ENCODE data around the gene PIBF1. TPM values are rescaled to one million over a fixed set of nuclear protein-coding genes. Genes with fewer than 3 reads are reported as not detected.
"Not testable (repeated sequence)": the region's sequence is repeated elsewhere in the genome, so short reads cannot be mapped to it uniquely, and the experiment has no call there.

PIBF1 gene
- total RNA-seq, 2 experiments from 2014 or later = 30.0 to 32.0 TPM

DNA sequence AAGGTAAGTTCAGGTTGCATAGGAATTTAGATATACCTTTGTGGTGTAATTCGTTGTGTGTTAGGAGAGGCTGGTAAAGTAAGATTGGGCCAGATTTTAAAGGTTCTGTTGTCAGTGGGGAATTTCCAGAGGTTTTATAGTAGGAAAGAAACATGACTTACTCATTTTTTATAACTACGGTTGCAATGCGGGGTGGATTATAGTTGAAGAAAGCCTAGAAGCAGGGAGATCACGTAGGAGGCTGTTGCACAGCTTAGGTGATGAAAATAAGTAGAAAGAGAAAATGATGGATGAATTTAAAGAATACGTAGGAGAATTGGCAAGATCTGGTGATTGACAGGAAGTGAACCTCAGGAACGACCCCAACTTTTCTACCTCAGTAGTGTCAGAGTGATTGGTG, 61.1 kb downstream of the PIBF1 start:
- CTCF ChIA-PET = no interaction called here
- Mint-ChIP-seq H3K4me3 (no peak overlapping the region), H3K4me1 (no peaks in the 10 kb centered on the region), H3K27ac (no peak overlapping the region), H3K36me3 (ENCODE audit: low read depth) (peaks cover 33% of the 10 kb centered on the region), H3K9me3 (peaks cover 3% of the 10 kb centered on the region), H3K27me3 (no peaks in the 10 kb centered on the region)
- POLR2A ChIA-PET = no interaction called here
- no peak for DNase-seq

GRCh38 chr13:72845148-72845547, 63.2 kb downstream of the PIBF1 start:
- H3K4me3 Mint-ChIP-seq, DNase-seq, H3K9me3 Mint-ChIP-seq, H3K27ac Mint-ChIP-seq, POLR2A ChIA-PET, H3K27me3 Mint-ChIP-seq, H3K4me1 Mint-ChIP-seq: not testable (repeated sequence)
- H3K36me3 Mint-ChIP-seq (ENCODE audit: low read depth) = peaks cover 34% of the 10 kb centered on the region
- CTCF ChIA-PET = interaction anchor here (0.6 kb wide), 2 partner anchors 87 to 144 kb away, joined by 3 to 5 read pairs; no protein-coding TSS in a partner anchor

GRCh38 chr13:72849571-72849970, 67.6 kb downstream of the PIBF1 start:
- Mint-ChIP-seq H3K4me1 (peaks cover 2% of the 10 kb centered on the region), H3K27ac (no peak overlapping the region), H3K9me3 (peaks cover 3% of the 10 kb centered on the region), H3K4me3 (no peak overlapping the region), H3K36me3 (ENCODE audit: low read depth) (peaks cover 36% of the 10 kb centered on the region), H3K27me3 (no peaks in the 10 kb centered on the region)
- ChIA-PET POLR2A (no interaction called here), CTCF (no interaction called here)
- no peak for DNase-seq

GRCh38 chr13:72850959-72851677, 69.2 kb downstream of the PIBF1 start:
- no peak overlapping the region for H3K27ac Mint-ChIP-seq
- H3K27me3 Mint-ChIP-seq = no peaks in the 10 kb centered on the region
- peaks cover 25% of the 10 kb centered on the region for H3K36me3 Mint-ChIP-seq (ENCODE audit: low read depth)
- CTCF ChIA-PET = interaction anchor here (0.8 kb wide), 1 partner anchor 13 kb away, joined by 3 read pairs; no protein-coding TSS in a partner anchor
- no peak overlapping the region for H3K4me3 Mint-ChIP-seq
- peaks cover 2% of the 10 kb centered on the region for H3K4me1 Mint-ChIP-seq
- no peak for DNase-seq
- no peaks in the 10 kb centered on the region for H3K9me3 Mint-ChIP-seq
- POLR2A ChIA-PET = no interaction called here

- no peak overlapping the region for H3K4me3 Mint-ChIP-seq
- peaks cover 22% of the 10 kb centered on the region for H3K36me3 Mint-ChIP-seq (ENCODE audit: low read depth)
- ChIA-PET POLR2A (no interaction called here), CTCF (interaction anchor here (0.8 kb wide), 1 partner anchor 12 kb away, joined by 3 read pairs; no protein-coding TSS in a partner anchor)
- H3K27ac Mint-ChIP-seq = no peak overlapping the region
- H3K4me1 Mint-ChIP-seq = peaks cover 2% of the 10 kb centered on the region
- no peaks in the 10 kb centered on the region for H3K27me3 Mint-ChIP-seq
- no peak for DNase-seq
- no peaks in the 10 kb centered on the region for H3K9me3 Mint-ChIP-seq
Observed at GRCh38 chr13:72851678-72852014, 69.7 kb downstream of the PIBF1 start.

- CTCF ChIA-PET = no interaction called here
- DNase-seq = no peak
- no peaks in the 10 kb centered on the region for H3K27me3 Mint-ChIP-seq
- H3K36me3 Mint-ChIP-seq (ENCODE audit: low read depth) = peaks cover 25% of the 10 kb centered on the region
- no peak overlapping the region for H3K4me3 Mint-ChIP-seq
- peak overlapping the region; percentile 46 for H3K27ac Mint-ChIP-seq
- POLR2A ChIA-PET = no interaction called here
- H3K4me1 Mint-ChIP-seq = peaks cover 2% of the 10 kb centered on the region
- H3K9me3 Mint-ChIP-seq = no peaks in the 10 kb centered on the region
Observed at GRCh38 chr13:72852207-72852606, 70.3 kb downstream of the PIBF1 start.

DNA sequence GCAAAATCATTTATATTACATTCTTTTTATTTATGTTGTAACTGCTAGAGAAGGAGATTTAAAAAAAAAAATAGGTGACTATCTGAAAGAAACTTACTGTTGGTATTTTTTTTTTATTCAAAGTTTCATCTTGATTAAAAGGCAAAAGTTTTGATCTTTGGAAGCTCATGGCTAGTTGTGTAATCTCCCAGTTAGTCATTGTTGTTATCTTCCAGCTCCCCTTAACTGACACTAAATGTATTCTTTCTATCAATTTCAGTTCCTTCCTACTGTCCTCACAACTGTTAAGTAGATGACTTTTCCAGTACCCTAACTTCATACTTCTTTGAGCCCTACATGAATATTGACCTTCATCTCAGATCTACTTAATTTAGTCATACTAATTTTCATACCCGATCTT, 71.1 kb downstream of the PIBF1 start:
- no peak overlapping the region for H3K27ac Mint-ChIP-seq
- peaks cover 21% of the 10 kb centered on the region for H3K36me3 Mint-ChIP-seq (ENCODE audit: low read depth)
- H3K9me3 Mint-ChIP-seq = no peaks in the 10 kb centered on the region
- DNase-seq = no peak
- ChIA-PET POLR2A (no interaction called here), CTCF (no interaction called here)
- H3K27me3 Mint-ChIP-seq = no peaks in the 10 kb centered on the region
- H3K4me3 Mint-ChIP-seq = no peak overlapping the region
- peaks cover 2% of the 10 kb centered on the region for H3K4me1 Mint-ChIP-seq

DNA sequence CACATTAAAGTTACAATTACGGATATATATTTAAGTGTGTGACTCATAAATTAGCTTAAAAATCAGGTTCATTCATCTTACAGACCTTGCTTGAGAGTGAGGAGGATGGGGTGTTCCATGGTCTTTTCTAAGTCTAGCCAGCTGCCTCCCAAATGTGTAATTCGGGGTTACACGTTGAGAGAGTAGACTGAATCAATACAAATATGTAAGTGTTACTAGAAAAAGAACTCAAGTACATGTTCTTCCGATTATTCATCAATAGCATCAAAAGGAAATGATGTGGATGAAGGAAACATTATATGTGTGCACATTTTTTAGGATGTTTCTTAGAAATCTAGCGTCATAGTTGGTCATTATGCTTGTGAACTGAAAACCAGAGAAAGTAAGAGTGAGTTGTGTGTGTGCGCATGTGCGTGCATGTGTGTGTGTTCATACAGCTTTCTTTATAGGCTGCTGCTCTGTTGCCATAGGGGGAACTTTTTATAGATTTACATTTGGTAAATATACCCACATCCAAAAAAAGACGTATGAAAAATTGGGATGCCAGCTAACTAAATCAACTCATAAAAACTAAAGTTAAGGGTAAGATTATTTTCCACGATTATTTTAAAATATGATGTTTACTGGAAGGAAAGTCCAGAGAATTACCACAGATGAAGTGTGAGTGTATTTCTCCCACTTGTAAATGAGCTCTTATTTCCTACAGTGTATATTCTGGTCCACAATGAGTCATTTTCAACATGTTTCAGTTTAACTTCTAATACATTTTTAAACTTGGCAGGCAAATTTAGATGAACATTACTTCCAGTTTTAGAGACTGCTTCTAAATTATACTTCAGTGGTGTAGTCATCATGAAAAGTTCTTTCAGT, 82.4 kb downstream of the PIBF1 start:
- H3K27ac Mint-ChIP-seq = no peak overlapping the region
- peaks cover 4% of the 10 kb centered on the region for H3K4me1 Mint-ChIP-seq
- ChIA-PET POLR2A (no interaction called here), CTCF (interaction anchor here (1.1 kb wide), 1 partner anchor 13 kb away, joined by 3 read pairs; no protein-coding TSS in a partner anchor)
- H3K36me3 Mint-ChIP-seq (ENCODE audit: low read depth) = peaks cover 36% of the 10 kb centered on the region
- peaks cover 7% of the 10 kb centered on the region for H3K9me3 Mint-ChIP-seq
- no peak for DNase-seq
- no peak overlapping the region for H3K4me3 Mint-ChIP-seq
- H3K27me3 Mint-ChIP-seq = no peaks in the 10 kb centered on the region

GRCh38 chr13:72868229-72868628, 86.3 kb downstream of the PIBF1 start:
- Mint-ChIP-seq H3K36me3 (ENCODE audit: low read depth) (peaks cover 34% of the 10 kb centered on the region), H3K27ac (no peak overlapping the region), H3K9me3 (peaks cover 7% of the 10 kb centered on the region), H3K4me3 (no peak overlapping the region), H3K27me3 (no peaks in the 10 kb centered on the region), H3K4me1 (peaks cover 4% of the 10 kb centered on the region)
- no peak for DNase-seq
- ChIA-PET CTCF (no interaction called here), POLR2A (no interaction called here)

DNA sequence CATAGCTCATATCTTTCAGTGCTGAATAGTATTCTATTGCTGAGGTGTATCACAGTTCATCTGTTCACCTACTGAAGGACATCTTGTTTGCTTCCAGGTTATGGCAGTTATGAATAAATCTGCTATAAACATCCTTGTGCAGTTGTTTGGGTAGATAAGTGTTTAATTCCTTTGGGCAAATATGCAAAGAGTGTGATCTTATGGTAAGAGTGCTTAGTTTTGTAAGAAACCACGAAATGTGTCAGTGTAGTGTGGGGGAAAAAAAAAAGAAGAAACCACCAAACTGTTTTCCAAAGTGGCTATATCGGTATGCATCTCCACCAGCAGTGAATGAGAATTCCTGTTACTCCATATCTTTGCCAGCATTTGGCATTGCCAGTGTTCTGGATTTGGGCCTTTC, 93.3 kb downstream of the PIBF1 start:
- ChIA-PET CTCF (no interaction called here), POLR2A (no interaction called here)
- H3K27me3 Mint-ChIP-seq = no peaks in the 10 kb centered on the region
- peaks cover 48% of the 10 kb centered on the region for H3K36me3 Mint-ChIP-seq (ENCODE audit: low read depth)
- DNase-seq = no peak
- H3K4me3 Mint-ChIP-seq = no peak overlapping the region
- H3K4me1 Mint-ChIP-seq = peaks cover 9% of the 10 kb centered on the region
- H3K9me3 Mint-ChIP-seq = peaks cover 12% of the 10 kb centered on the region
- H3K27ac Mint-ChIP-seq = no peak overlapping the region

- no peak for DNase-seq
- H3K27me3 Mint-ChIP-seq = no peaks in the 10 kb centered on the region
- peaks cover 6% of the 10 kb centered on the region for H3K9me3 Mint-ChIP-seq
- no peaks in the 10 kb centered on the region for H3K4me1 Mint-ChIP-seq
- H3K36me3 Mint-ChIP-seq (ENCODE audit: low read depth) = peaks cover 21% of the 10 kb centered on the region
- ChIA-PET POLR2A (no interaction called here), CTCF (no interaction called here)
- no peak overlapping the region for H3K27ac Mint-ChIP-seq
- H3K4me3 Mint-ChIP-seq = no peak overlapping the region
Observed at GRCh38 chr13:72884101-72884500, 102.2 kb downstream of the PIBF1 start.

GRCh38 chr13:72886272-72887067, 104.5 kb downstream of the PIBF1 start:
- Mint-ChIP-seq H3K36me3 (ENCODE audit: low read depth) (peaks cover 11% of the 10 kb centered on the region), H3K9me3 (peaks cover 3% of the 10 kb centered on the region), H3K4me1 (no peaks in the 10 kb centered on the region), H3K27me3 (no peaks in the 10 kb centered on the region), H3K27ac (no peak overlapping the region), H3K4me3 (no peak overlapping the region)
- DNase-seq = no peak
- ChIA-PET POLR2A (no interaction called here), CTCF (no interaction called here)

DNA sequence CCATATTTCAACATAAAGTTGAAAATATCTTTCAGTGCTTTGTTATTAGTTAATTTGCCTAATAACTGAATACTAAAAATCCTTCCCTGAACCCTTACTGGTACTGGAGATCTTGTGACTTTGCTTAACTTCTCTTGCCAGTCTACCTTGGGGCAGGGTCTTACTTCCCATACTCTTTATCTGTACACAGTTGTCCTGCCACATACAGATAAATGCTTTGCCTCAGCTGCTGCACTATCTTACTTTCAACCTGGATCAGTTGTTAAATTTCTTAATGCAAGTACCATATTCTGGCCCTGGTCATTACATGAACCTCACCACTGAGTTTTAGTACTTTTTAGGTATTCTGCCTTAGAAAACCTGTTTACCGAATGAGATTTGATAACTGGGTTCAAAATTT, 107.6 kb downstream of the PIBF1 start:
- CTCF ChIA-PET = no interaction called here
- Mint-ChIP-seq H3K4me1 (no peaks in the 10 kb centered on the region), H3K36me3 (ENCODE audit: low read depth) (peaks cover 9% of the 10 kb centered on the region), H3K27ac (no peak overlapping the region), H3K27me3 (no peaks in the 10 kb centered on the region), H3K4me3 (no peak overlapping the region), H3K9me3 (no peaks in the 10 kb centered on the region)
- POLR2A ChIA-PET = interaction anchor here (0.6 kb wide), 1 partner anchor 933 kb away, joined by 6 read pairs; no protein-coding TSS in a partner anchor
- no peak for DNase-seq
